GM12864 (cell line): ENCODE results near the gene SGSM2.

Experiments used
- DNase-seq: peaks from one replicate; pipeline ENCODE4 v3.0.0-alpha.2; 2011; ENCODE audit warnings: low read depth
- H3K4me3 ChIP-seq: 2 replicates; pipeline ENCODE4 v1.5.1; 2011; ENCODE audit warnings: mild to moderate bottlenecking, low read depth, low read length, control low read depth
- CTCF ChIP-seq: IDR thresholded peaks from 2 replicates; pipeline ENCODE4 v1.5.1; 2011; ENCODE audit warnings: low read depth, mild to moderate bottlenecking, moderate library complexity, low read length, control low read depth, inconsistent platforms; ENCODE audit errors: missing control alignments

Gene SGSM2

GRCh38 chr17:2423271-2423670, 86.0 kb downstream of the SGSM2 start:
- no peak for DNase-seq
- TF ChIP-seq CTCF, result no peak

DNA sequence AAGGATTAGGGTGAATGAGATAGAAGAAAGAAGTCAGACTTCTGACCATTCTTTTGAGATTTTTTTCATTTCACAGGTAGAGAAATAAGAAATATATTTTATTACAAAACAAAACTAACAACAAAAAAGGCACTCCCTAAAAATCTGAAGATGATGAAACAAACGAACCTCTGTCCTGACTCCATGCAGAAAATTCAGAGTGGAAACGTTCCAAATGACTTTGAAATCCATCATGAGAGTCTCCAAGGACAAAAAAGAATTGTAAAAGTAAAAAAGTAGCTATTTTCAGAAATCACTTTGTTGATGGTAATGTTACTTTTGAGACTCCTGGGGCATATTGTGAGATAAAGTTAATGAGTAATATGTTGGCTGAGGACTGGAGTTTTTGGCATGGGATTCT, 89.9 kb downstream of the SGSM2 start:
- H3K4me3 ChIP-seq, result no peak overlapping the region
- no peak for DNase-seq
- TF ChIP-seq CTCF, result no peak

More at GRCh38 chr17:2423271-2423670, 86.0 kb downstream of the SGSM2 start:
- H3K4me3 ChIP-seq, result no peak overlapping the region

GRCh38 chr17:2427910-2428309, 90.6 kb downstream of the SGSM2 start:
- TF ChIP-seq CTCF, result no peak
- no peak for DNase-seq
- no peak overlapping the region for H3K4me3 ChIP-seq
